HL-60 (cell line): ENCODE measurements around the gene GRB10.

Experiments used
- GABPA ChIP-seq: IDR thresholded peaks from 2 replicates; pipeline ENCODE4 v1.6.1; 2012; ENCODE audit warnings: low read depth
- POLR2AphosphoS5 ChIP-seq: IDR thresholded peaks from 2 replicates; pipeline ENCODE4 v1.6.1; 2012; ENCODE audit warnings: low read depth
- SPI1 ChIP-seq: IDR thresholded peaks from 2 replicates; pipeline ENCODE4 v1.6.1; 2012; ENCODE audit warnings: low read depth, mild to moderate bottlenecking, borderline replicate concordance
- TF ChIP-seq, protein P1 (sequence below): IDR thresholded peaks from one replicate; pipeline ENCODE4 v1.5.1; 2011; ENCODE audit warnings: low read length, control low read depth, inconsistent platforms; ENCODE audit not compliant: insufficient read depth
- TF ChIP-seq, protein P2 (sequence below): IDR thresholded peaks from 2 replicates; pipeline ENCODE4 v1.6.1; 2012; ENCODE audit warnings: low read depth; ENCODE audit not compliant: insufficient replicate concordance

DNA sequence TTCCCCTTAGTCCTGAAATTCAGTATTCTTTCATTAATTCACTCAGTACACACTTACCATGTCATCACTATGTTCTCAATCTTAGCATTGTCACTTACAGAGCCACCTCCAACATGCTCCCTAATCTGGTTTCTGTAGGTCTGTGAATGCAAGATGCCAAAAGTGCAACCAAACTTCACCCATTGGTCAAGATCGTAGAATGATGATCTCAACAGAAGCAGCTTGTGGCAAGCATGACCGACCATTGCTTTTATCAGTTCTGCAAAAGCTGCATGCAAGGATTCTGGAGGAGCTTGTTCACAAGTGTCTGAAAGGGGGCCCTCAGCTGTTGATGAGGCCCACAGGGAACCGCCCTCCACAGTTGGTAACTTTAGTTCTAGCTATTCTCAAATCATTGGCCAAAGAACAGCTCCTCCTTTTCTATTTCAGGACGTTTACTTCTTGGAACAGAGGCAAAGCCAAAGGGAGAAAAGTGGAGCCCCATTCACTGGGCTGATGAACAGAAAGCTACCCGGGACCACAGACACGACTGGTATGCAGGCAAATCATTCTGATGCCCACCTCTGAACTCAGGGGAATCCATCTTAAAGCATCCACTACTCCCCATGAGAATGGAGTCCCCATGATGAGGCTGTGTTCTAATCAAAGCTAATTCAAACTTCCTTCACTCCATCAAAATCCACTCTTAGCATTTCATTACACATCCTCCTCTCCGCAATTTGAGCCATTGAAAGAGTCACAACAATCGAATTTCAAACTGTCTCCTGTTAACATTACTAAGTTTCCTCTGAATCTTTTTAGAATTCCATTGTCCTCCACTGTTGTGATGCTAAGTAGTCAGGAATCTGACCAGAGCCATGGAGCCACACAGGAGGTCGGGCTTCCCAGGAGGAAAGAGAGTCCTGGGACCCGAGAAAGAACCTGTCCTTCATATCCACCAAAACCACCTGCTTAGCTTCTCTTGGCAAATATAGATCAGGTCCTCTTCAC is 13.9 kb downstream of the GRB10 start:
- TF ChIP-seq, protein P1, sequence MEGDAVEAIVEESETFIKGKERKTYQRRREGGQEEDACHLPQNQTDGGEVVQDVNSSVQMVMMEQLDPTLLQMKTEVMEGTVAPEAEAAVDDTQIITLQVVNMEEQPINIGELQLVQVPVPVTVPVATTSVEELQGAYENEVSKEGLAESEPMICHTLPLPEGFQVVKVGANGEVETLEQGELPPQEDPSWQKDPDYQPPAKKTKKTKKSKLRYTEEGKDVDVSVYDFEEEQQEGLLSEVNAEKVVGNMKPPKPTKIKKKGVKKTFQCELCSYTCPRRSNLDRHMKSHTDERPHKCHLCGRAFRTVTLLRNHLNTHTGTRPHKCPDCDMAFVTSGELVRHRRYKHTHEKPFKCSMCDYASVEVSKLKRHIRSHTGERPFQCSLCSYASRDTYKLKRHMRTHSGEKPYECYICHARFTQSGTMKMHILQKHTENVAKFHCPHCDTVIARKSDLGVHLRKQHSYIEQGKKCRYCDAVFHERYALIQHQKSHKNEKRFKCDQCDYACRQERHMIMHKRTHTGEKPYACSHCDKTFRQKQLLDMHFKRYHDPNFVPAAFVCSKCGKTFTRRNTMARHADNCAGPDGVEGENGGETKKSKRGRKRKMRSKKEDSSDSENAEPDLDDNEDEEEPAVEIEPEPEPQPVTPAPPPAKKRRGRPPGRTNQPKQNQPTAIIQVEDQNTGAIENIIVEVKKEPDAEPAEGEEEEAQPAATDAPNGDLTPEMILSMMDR = no peak
- TF ChIP-seq POLR2AphosphoS5 = no peak
- no peak for TF ChIP-seq GABPA
- TF ChIP-seq, protein P2, sequence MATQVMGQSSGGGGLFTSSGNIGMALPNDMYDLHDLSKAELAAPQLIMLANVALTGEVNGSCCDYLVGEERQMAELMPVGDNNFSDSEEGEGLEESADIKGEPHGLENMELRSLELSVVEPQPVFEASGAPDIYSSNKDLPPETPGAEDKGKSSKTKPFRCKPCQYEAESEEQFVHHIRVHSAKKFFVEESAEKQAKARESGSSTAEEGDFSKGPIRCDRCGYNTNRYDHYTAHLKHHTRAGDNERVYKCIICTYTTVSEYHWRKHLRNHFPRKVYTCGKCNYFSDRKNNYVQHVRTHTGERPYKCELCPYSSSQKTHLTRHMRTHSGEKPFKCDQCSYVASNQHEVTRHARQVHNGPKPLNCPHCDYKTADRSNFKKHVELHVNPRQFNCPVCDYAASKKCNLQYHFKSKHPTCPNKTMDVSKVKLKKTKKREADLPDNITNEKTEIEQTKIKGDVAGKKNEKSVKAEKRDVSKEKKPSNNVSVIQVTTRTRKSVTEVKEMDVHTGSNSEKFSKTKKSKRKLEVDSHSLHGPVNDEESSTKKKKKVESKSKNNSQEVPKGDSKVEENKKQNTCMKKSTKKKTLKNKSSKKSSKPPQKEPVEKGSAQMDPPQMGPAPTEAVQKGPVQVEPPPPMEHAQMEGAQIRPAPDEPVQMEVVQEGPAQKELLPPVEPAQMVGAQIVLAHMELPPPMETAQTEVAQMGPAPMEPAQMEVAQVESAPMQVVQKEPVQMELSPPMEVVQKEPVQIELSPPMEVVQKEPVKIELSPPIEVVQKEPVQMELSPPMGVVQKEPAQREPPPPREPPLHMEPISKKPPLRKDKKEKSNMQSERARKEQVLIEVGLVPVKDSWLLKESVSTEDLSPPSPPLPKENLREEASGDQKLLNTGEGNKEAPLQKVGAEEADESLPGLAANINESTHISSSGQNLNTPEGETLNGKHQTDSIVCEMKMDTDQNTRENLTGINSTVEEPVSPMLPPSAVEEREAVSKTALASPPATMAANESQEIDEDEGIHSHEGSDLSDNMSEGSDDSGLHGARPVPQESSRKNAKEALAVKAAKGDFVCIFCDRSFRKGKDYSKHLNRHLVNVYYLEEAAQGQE = no peak
- no peak for TF ChIP-seq SPI1
